ENCODE data around the gene MAGEA2.
"Not testable (repeated sequence)": the region's sequence is repeated elsewhere in the genome, so short reads cannot be mapped to it uniquely, and the experiment has no call there.

Gene MAGEA2

GRCh38 chrX:152753686-152754650, at the start of gene MAGEA2:
MAGEA2 (minus strand) TSS chrX:152753842; CDS start chrX:152751363, 2,479 bp downstream.
- H3K27ac ChIP-seq (ENCODE audit: low read depth, low read length); H3K27me3 ChIP-seq (ENCODE audit: control insufficient read depth, low read length): not testable (repeated sequence)

GRCh38 chrX:152798945-152799344, 45.3 kb upstream of the MAGEA2 start:
- Histone ChIP-seq H3K4me2 (ENCODE audit: low read length) (no peak overlapping the region), H3K27me3 (ENCODE audit: control insufficient read depth, low read length) (no peaks in the 10 kb centered on the region), H3F3A (ENCODE audit: control insufficient read depth, insufficient read depth) (no peaks in the 10 kb centered on the region), H3K79me2 (ENCODE audit: control insufficient read depth, low read length) (no peaks in the 10 kb centered on the region), H3K4me3 (ENCODE audit: low read length) (no peak overlapping the region), H3K27ac (ENCODE audit: low read depth, low read length) (no peak overlapping the region), H3K9me3 (ENCODE audit: control insufficient read depth, insufficient read depth, low read length) (no peaks in the 10 kb centered on the region), H3K9me2 (replicated peaks; ENCODE audit: control insufficient read depth, low read length) (no peaks in the 10 kb centered on the region), H3K36me3 (ENCODE audit: control insufficient read depth, low read length) (no peaks in the 10 kb centered on the region), H4K20me1 (ENCODE audit: control insufficient read depth, insufficient read depth, low read depth, low read length) (no peaks in the 10 kb centered on the region), H3K4me1 (ENCODE audit: control insufficient read depth, low read length) (no peaks in the 10 kb centered on the region)
- TF ChIP-seq CTCF (IDR thresholded peaks at IDR 0.05; ENCODE audit: low read depth, low read length, poor library complexity, severe bottlenecking) (no peak), EZH2phosphoT487 (IDR thresholded peaks at IDR 0.05; ENCODE audit: borderline replicate concordance, low read length) (no peak)

More at GRCh38 chrX:152753686-152754650, at the start of gene MAGEA2:
- H3K4me2 ChIP-seq (ENCODE audit: low read length); H3K4me3 ChIP-seq (ENCODE audit: low read length); H3K79me2 ChIP-seq (ENCODE audit: control insufficient read depth, low read length); H3K36me3 ChIP-seq (ENCODE audit: control insufficient read depth, low read length); H3K9me3 ChIP-seq (ENCODE audit: control insufficient read depth, insufficient read depth, low read length); H3K9me2 ChIP-seq (replicated peaks; ENCODE audit: control insufficient read depth, low read length); H4K20me1 ChIP-seq (ENCODE audit: control insufficient read depth, insufficient read depth, low read depth, low read length); H3K4me1 ChIP-seq (ENCODE audit: control insufficient read depth, low read length); H3F3A ChIP-seq (ENCODE audit: control insufficient read depth, insufficient read depth): not testable (repeated sequence)

- not testable (repeated sequence) for H3K27me3 ChIP-seq (ENCODE audit: control insufficient read depth, low read length); H3K36me3 ChIP-seq (ENCODE audit: control insufficient read depth, low read length); H3K4me1 ChIP-seq (ENCODE audit: control insufficient read depth, low read length); H3K4me2 ChIP-seq (ENCODE audit: low read length); H3K9me2 ChIP-seq (replicated peaks; ENCODE audit: control insufficient read depth, low read length); H4K20me1 ChIP-seq (ENCODE audit: control insufficient read depth, insufficient read depth, low read depth, low read length); H3K9me3 ChIP-seq (ENCODE audit: control insufficient read depth, insufficient read depth, low read length); H3K27ac ChIP-seq (ENCODE audit: low read depth, low read length); H3K4me3 ChIP-seq (ENCODE audit: low read length); H3K79me2 ChIP-seq (ENCODE audit: control insufficient read depth, low read length); H3F3A ChIP-seq (ENCODE audit: control insufficient read depth, insufficient read depth)
Observed at GRCh38 chrX:152787062-152787461, 33.4 kb upstream of the MAGEA2 start.

GRCh38 chrX:152769549-152770289, 16.1 kb upstream of the MAGEA2 start, which contains the start of gene MAGEA6:
MAGEA6 (minus strand) TSS chrX:152769689; CDS start chrX:152767650, 2,039 bp downstream.
- H4K20me1 ChIP-seq (ENCODE audit: control insufficient read depth, insufficient read depth, low read depth, low read length); H3K79me2 ChIP-seq (ENCODE audit: control insufficient read depth, low read length); H3K4me3 ChIP-seq (ENCODE audit: low read length); H3K36me3 ChIP-seq (ENCODE audit: control insufficient read depth, low read length); H3K27me3 ChIP-seq (ENCODE audit: control insufficient read depth, low read length); H3K9me2 ChIP-seq (replicated peaks; ENCODE audit: control insufficient read depth, low read length); H3K4me2 ChIP-seq (ENCODE audit: low read length); H3K4me1 ChIP-seq (ENCODE audit: control insufficient read depth, low read length); H3K9me3 ChIP-seq (ENCODE audit: control insufficient read depth, insufficient read depth, low read length); H3F3A ChIP-seq (ENCODE audit: control insufficient read depth, insufficient read depth); H3K27ac ChIP-seq (ENCODE audit: low read depth, low read length): not testable (repeated sequence)

GRCh38 chrX:152766562-152766961, 12.9 kb upstream of the MAGEA2 start:
- H3K9me2 ChIP-seq (replicated peaks; ENCODE audit: control insufficient read depth, low read length); H4K20me1 ChIP-seq (ENCODE audit: control insufficient read depth, insufficient read depth, low read depth, low read length); H3F3A ChIP-seq (ENCODE audit: control insufficient read depth, insufficient read depth); H3K9me3 ChIP-seq (ENCODE audit: control insufficient read depth, insufficient read depth, low read length); H3K4me2 ChIP-seq (ENCODE audit: low read length); H3K4me3 ChIP-seq (ENCODE audit: low read length); H3K79me2 ChIP-seq (ENCODE audit: control insufficient read depth, low read length); H3K36me3 ChIP-seq (ENCODE audit: control insufficient read depth, low read length); H3K4me1 ChIP-seq (ENCODE audit: control insufficient read depth, low read length); H3K27me3 ChIP-seq (ENCODE audit: control insufficient read depth, low read length); H3K27ac ChIP-seq (ENCODE audit: low read depth, low read length): not testable (repeated sequence)

- not testable (repeated sequence) for H3K27me3 ChIP-seq (ENCODE audit: control insufficient read depth, low read length); H3K4me3 ChIP-seq (ENCODE audit: low read length); H3K36me3 ChIP-seq (ENCODE audit: control insufficient read depth, low read length); H4K20me1 ChIP-seq (ENCODE audit: control insufficient read depth, insufficient read depth, low read depth, low read length); H3K4me2 ChIP-seq (ENCODE audit: low read length); H3K79me2 ChIP-seq (ENCODE audit: control insufficient read depth, low read length); H3K4me1 ChIP-seq (ENCODE audit: control insufficient read depth, low read length); H3K9me3 ChIP-seq (ENCODE audit: control insufficient read depth, insufficient read depth, low read length); H3K9me2 ChIP-seq (replicated peaks; ENCODE audit: control insufficient read depth, low read length); H3F3A ChIP-seq (ENCODE audit: control insufficient read depth, insufficient read depth); H3K27ac ChIP-seq (ENCODE audit: low read depth, low read length)
Observed at GRCh38 chrX:152761582-152761981, 7.9 kb upstream of the MAGEA2 start.

- not testable (repeated sequence) for H3K9me2 ChIP-seq (replicated peaks; ENCODE audit: control insufficient read depth, low read length); H3K4me1 ChIP-seq (ENCODE audit: control insufficient read depth, low read length); H3K79me2 ChIP-seq (ENCODE audit: control insufficient read depth, low read length); H3K4me2 ChIP-seq (ENCODE audit: low read length); H3K4me3 ChIP-seq (ENCODE audit: low read length); H4K20me1 ChIP-seq (ENCODE audit: control insufficient read depth, insufficient read depth, low read depth, low read length); H3K27me3 ChIP-seq (ENCODE audit: control insufficient read depth, low read length); H3K9me3 ChIP-seq (ENCODE audit: control insufficient read depth, insufficient read depth, low read length); H3K27ac ChIP-seq (ENCODE audit: low read depth, low read length); H3K36me3 ChIP-seq (ENCODE audit: control insufficient read depth, low read length); H3F3A ChIP-seq (ENCODE audit: control insufficient read depth, insufficient read depth)
Observed at GRCh38 chrX:152759544-152759943, 5.9 kb upstream of the MAGEA2 start.
